ENCODE data around the gene PLEKHA8.

The PLEKHA8 gene

GRCh38 chr7:30028216-30028748 is at the start of gene PLEKHA8:
Gene PLEKHA8 (plus strand): TSS chr7:30028412. CDS start chr7:30028763, 351 bp downstream.
- in situ Hi-C loops (cut with MboI; ENCODE audit: low sequenced_read_pairs): no loop called here

DNA sequence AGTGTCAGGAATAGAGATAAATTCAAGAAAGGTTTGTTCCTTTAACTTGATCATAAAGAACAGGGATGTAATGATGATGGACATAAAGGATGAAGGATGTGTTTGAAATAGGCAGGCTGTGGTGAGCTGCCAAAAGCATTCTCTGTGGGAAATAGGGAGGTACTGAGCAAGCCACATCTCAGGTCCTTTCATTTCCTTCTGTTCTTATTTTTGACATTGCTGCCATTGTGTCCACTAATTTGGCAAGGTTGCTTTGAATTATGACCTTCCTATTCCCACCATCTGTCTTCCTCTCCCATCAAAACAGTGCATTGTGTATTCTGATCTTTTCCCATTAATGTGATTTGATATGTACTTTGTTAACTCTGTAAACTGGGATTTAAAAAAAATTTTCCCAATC is 48.1 kb upstream of the PLEKHA8 start:
- in situ Hi-C loops (cut with MboI; ENCODE audit: low sequenced_read_pairs): no loop called here

- in situ Hi-C loops (cut with MboI; ENCODE audit: low sequenced_read_pairs): no loop called here
Observed at GRCh38 chr7:29987083-29987482, 41.1 kb upstream of the PLEKHA8 start.

- in situ Hi-C loops (cut with MboI; ENCODE audit: low sequenced_read_pairs): no loop called here
Observed at GRCh38 chr7:29987811-29988317, 40.3 kb upstream of the PLEKHA8 start.

GRCh38 chr7:29988424-29989256 is 39.6 kb upstream of the PLEKHA8 start:
- in situ Hi-C loops (cut with MboI; ENCODE audit: low sequenced_read_pairs): no loop called here

DNA sequence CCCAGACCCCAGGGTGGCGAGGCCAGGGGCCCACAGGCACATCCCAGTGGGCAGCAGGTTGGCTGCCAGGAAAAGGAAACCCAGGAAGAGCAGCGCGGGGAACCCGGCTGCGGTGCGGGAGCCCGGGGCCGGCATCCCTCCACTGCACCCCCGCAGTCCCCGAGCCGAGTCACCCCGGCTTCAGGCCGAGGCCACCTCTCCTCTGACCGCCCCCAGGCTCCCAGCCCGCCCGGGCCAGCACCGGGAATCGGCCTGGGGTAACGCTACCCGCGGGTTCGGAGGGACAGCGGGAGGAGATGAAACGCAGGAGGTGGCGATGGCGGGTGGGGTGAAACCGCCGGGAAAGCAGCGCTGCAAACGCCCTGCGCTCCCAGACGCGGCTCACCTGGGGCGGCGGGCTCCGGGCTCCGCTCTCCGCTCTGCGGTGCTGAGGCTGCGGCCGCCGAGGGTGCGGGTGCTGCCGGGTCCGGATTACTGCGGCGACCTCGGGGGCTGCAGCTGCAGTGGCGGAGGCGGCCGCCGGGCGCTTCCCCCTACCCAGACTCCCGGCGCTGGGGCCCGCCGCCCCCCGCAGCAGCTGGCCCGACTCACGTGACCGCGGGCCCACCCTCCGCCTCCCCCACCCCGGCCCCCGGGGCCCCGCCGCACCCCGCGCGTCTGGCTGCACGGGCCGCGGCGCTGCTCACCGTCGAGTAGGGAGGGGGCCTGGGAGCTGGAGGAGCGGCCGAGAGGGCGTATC is 38.8 kb upstream of the PLEKHA8 start, which contains the start of gene SCRN1:
TSS of gene SCRN1 (minus strand) at position 545 of the 739 bp plus-strand sequence. CDS start 20,734 bp downstream, outside the sequence.
- in situ Hi-C loops (cut with MboI; ENCODE audit: low sequenced_read_pairs): no loop called here

- in situ Hi-C loops (cut with MboI; ENCODE audit: low sequenced_read_pairs): no loop called here
Observed at GRCh38 chr7:29990931-29991330, 37.3 kb upstream of the PLEKHA8 start.

- in situ Hi-C loops (cut with MboI; ENCODE audit: low sequenced_read_pairs): no loop called here
Observed at GRCh38 chr7:29991937-29992336, 36.3 kb upstream of the PLEKHA8 start.

- in situ Hi-C loops (cut with MboI; ENCODE audit: low sequenced_read_pairs): no loop called here
Observed at GRCh38 chr7:29993140-29993539, 35.1 kb upstream of the PLEKHA8 start.

DNA sequence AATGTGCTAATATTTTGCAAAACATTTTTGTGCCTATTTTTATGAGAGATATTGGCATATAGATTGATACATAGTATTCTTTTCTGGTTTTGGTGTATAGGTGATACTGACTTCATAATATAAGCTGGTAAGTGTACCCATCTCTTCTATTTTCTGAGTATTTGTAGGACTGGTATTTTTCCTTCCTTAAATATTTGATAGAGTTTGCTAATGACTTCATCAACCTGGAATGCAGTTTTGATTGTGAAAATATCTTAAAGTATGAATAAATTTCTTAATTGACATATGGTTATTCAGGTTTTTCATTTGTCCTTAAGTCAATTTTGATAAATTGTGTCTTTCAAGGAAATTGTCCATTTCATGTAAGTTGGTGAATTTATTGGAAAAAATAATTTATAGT is 32.6 kb upstream of the PLEKHA8 start:
- in situ Hi-C loops (cut with MboI; ENCODE audit: low sequenced_read_pairs): no loop called here

DNA sequence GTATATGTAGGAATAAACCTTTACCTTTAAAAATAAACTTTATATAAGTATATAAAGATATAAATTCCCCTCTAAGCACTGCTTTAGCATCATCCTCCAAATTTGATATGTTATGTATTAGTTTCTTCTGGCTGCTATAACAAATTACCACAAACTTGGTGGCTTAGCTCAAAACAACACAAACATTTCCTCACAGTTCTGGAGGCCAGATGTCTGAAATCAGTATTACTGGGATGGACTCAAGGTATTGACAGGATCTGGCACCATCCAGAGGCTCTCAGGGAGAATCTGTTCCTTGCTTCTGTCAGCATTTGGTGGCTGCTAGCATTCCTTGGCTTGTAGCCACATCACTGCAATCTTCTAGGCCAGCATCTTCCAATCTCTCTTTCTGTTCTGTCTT is 31.9 kb upstream of the PLEKHA8 start:
- in situ Hi-C loops (cut with MboI; ENCODE audit: low sequenced_read_pairs): no loop called here

DNA sequence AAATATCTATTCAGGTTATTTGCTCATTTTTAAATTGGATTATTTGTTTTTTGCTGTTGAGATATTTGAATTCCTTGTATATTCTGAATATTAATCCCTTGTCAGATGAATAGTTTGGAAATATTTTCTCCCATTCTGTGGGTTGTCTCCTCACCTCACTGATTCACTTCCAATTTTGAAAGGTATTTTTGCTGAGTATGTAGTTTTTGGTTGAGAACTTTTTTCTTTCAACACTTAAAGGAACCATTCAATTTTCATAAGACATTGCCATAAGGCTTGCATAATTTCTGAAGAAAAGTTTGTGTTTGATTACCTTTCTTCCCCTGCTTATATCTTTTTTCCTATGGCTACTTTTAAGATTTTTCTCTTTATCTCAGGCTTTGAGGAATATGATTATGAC is 29.7 kb upstream of the PLEKHA8 start:
- in situ Hi-C loops (cut with MboI; ENCODE audit: low sequenced_read_pairs): no loop called here

GRCh38 chr7:30001998-30002397 is 26.2 kb upstream of the PLEKHA8 start:
- in situ Hi-C loops (cut with MboI; ENCODE audit: low sequenced_read_pairs): no loop called here

DNA sequence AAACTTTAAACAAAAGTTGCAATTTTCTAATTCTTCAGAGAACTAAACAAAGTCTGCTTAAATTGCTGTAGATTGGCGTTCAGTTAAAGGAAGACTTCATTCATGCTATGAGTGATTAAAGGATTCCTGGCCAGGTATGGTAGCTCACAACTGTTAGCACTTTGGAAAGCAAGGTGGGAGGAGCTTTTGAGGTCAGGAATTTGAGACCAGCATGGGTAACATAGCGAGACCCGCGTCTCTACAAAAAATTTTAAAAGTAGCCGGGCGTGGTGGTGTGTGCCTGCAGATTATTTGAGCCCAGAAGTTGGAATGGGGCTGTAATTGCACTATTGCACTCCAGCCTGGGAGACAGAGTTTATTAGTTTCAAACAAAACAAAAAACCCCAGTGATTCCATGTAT is 25.1 kb upstream of the PLEKHA8 start:
- in situ Hi-C loops (cut with MboI; ENCODE audit: low sequenced_read_pairs): no loop called here

- in situ Hi-C loops (cut with MboI; ENCODE audit: low sequenced_read_pairs): no loop called here
Observed at GRCh38 chr7:30005464-30005863, 22.7 kb upstream of the PLEKHA8 start.

DNA sequence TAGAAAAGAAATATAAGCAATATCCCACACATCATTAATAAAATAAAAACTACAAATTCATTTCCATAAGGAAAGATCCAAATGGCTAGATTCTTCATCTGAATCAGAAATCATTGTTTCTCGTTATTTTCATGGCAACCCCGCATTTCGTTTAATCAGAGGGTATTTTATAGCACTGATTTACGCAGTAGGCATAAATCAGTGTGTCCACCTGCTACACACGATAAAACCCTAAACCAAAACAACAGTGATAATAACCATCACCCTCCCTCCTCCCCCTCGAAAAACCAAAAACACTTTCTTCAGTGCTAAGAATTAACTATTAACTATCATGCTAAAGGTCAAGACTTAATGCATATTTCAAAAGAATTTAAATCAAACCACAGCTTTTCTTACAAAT is 18.2 kb upstream of the PLEKHA8 start:
- in situ Hi-C loops (cut with MboI; ENCODE audit: low sequenced_read_pairs): no loop called here

DNA sequence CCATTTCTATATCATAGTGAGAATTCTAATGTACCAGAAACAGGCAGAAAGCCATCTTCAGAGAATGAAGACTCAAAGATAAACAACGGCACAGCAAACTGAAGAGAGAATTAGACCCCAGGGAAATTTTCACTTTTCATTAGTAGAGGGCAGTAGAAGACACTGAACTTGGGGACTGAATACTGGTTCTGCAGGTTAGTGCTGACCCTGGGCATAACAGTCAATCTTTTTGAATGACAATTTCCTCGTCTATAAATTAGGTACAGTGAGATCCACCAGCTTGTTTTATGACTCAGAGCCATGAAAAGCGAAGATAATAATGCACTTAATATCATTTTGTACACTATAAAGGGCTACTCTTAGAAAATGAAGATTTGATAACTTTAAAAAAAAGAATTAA is 15.5 kb upstream of the PLEKHA8 start:
- in situ Hi-C loops (cut with MboI; ENCODE audit: low sequenced_read_pairs): no loop called here

GRCh38 chr7:30018451-30018850 is 9.8 kb upstream of the PLEKHA8 start:
- in situ Hi-C loops (cut with MboI; ENCODE audit: low sequenced_read_pairs): no loop called here

GRCh38 chr7:30019387-30019786 is 8.8 kb upstream of the PLEKHA8 start:
- in situ Hi-C loops (cut with MboI; ENCODE audit: low sequenced_read_pairs): no loop called here

GRCh38 chr7:30019960-30020359 is 8.3 kb upstream of the PLEKHA8 start:
- in situ Hi-C loops (cut with MboI; ENCODE audit: low sequenced_read_pairs): no loop called here

- in situ Hi-C loops (cut with MboI; ENCODE audit: low sequenced_read_pairs): no loop called here
Observed at GRCh38 chr7:30020535-30020934, 7.7 kb upstream of the PLEKHA8 start.

GRCh38 chr7:30022991-30023390 is 5.2 kb upstream of the PLEKHA8 start:
- in situ Hi-C loops (cut with MboI; ENCODE audit: low sequenced_read_pairs): no loop called here
